Cerebellar nuclear complex (tissue), 1 donor: Measurements from ENCODE around the gene MCTS1.
"Not testable (repeated sequence)": the region's sequence is repeated elsewhere in the genome, so short reads cannot be mapped to it uniquely, and the experiment has no call there.

Experiments used
- DNase-seq, 2 experiments: peaks; one replicate each; lab custom pipeline; 2025; lab: John Stamatoyannopoulos, UW

MCTS1 gene, protein sequence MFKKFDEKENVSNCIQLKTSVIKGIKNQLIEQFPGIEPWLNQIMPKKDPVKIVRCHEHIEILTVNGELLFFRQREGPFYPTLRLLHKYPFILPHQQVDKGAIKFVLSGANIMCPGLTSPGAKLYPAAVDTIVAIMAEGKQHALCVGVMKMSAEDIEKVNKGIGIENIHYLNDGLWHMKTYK

DNA sequence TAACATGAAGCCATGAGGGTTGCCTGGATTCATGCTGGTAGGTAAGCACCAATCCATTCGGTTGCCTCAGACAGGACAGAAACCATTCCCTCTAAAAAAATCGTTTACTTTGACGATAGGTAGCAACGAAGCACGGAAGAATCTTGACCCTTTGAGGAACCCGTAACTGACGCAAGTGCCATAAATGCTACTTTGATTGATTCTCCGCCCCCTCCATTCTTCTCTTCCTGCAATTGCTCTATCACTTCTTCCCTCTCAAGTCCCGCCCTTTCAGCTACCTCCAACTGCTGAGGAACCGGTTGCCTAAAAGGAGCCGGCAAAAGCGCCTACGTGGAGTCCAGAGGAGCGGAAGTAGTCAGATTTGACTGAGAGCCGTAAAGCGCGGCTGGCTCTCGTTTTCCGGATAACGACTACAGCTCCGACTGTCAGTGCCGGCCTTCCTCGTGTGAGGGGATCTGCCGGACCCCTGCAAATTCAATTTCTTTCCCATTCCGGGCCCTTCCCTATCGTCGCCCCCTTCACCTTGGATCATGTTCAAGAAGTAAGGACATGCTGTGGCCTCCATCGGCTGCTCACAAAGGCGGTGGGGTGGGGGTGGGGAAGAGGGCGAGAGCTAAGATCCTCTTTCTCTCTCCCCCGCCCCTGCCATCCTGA, at the start of gene MCTS1:
Gene MCTS1 (plus strand): TSS at position 395 of the 654 bp plus-strand sequence. CDS start 136 bp downstream, at position 531.
- peak; percentile 65 to 67 for DNase-seq

DNA sequence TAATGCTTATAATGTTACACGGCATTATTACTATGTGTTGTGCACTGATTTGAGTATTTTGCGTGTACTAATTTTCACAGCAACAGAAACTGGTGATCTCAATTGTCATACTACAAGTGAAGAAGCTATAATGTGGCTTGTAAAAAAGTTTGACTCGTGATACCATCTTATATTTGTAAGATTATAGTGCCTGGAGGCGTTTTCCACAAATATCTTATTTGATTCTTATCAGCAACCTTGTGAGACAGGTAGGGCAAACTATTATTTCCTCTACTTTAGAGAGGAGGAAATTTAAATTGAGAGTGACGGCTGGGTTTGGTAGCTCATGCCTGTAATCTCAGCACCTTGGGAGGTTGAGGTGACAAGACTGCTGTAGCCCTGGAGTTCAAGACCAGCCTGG, 47.6 kb upstream of the MCTS1 start:
- DNase-seq = no peak

DNA sequence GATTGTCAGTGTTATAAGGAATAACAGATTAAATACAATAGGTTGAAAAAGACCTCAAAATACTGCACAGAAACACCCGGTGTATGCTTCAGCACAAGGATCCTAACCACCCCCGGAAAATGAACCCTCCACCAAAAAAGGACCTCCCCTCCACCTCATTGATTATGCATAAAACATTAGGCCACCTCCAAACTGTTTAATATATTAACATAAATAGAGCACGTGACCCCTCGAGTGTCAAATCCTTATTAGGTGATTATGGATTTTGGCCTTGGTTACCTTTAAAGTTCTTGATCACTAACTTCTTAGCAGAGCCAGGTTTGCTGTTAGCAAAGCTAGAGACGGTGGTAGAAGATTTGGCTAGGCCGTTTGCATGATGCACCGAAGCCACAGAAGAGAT, 44.1 kb upstream of the MCTS1 start:
- DNase-seq = no peak

DNA sequence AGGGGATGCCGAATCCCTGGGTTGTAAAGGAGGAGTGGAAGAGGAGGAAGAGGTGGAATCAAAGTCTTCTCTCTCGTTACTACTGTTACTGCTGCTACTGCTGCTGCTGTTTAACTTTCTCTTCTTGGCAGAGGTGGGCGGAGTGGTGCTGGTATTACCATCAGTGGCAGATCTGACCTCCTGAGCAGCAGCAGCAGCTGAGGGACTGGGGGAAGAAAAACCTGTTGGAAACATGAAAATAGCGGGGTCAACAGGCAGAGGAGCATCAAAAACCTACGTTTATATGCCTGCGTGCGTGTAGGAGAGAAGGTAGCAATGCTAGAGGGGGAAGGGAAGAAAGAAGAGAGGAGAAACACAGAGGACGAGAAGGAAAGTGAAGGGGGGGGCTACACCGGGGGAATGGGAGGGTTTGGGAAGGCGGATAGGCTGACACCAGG, 43.5 kb upstream of the MCTS1 start:
- no peak for DNase-seq

DNA sequence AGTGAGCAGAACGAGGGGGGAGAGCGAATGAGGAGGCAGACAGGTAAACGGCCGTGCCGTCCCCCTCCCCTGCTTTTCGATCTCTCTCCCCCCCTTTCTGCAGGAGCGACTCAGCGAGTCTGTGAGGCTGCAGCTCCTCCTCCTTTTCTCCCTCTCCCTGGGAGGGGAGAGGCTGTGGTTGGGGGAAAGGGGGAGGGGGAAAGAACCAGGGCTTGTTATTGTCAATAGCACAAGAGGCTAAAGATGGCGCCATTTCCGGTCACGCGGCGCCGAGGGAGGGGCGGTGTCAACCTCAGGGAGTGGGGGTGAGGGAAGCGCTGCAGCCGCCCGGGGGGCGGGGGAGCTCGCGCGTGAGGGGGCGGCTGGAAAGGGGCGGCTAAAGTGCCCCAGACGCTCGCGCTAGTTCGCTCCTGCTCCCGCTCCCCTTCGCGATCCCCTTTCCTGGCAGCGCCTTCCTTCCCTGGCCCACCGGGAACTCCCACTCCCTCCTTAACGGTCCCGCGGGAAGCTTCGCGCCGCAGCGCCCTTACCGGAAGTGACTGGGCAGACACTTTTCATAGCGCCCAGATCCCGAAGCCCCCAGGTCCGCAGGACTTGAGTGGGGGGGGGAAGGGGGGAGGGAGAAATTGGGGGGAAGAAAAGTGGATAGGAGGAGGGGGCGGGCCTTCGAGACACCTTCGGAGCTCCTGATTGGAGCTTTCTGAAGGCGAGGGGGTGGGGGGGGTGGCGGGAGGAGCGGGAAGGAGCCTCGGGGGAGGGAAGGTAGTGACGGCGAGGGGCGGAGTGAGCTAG, 42.9 kb upstream of the MCTS1 start, which contains the start of gene CUL4B:
Gene CUL4B (minus strand): TSS at position 121 of the 792 bp plus-strand sequence. CDS start 324 bp downstream, outside the sequence.
- peak; percentile 39 to 75 for DNase-seq

DNA sequence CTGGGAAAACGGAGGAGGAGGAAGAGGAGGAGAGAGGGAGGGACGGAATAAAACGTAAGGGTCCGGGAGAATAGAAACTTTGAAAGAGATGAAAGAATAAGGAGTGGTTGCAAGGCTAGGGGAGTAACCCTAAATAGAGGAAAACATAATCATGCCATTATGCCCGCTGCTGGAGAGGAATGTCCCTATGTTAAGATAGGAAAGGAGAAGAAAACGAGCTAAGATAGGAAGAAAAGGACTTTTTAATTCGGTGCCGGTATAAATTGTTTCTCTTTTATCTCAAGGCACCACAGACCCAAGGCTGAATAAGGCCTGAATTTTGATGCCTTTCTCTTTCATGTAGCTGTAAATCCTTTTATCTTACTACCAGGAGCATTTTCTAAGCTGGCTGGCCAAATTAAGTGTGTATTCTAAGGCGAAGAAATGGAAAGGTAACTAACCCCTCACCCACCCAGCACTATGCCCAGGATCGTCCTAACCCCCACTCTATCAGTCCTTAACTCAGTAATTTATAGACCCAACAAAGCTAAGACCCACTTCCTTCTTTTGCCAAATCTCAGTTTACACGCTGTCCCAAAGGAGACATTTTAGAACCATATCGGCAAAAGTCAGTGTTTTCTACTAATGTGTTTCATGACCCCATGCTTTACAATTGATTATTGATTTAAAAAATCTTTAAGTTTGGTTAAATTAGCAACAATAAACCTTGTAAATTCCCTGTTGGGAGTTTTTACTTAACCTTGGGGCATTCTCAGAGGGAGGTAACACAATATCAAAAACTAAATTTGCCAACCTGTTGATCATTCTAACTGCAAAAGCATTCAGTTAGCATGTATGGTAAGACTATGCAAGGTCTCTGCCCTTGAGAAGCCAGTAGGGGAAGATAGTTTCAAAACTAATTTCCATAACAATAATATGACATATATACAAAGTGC, 42.0 kb upstream of the MCTS1 start:
- no peak for DNase-seq

DNA sequence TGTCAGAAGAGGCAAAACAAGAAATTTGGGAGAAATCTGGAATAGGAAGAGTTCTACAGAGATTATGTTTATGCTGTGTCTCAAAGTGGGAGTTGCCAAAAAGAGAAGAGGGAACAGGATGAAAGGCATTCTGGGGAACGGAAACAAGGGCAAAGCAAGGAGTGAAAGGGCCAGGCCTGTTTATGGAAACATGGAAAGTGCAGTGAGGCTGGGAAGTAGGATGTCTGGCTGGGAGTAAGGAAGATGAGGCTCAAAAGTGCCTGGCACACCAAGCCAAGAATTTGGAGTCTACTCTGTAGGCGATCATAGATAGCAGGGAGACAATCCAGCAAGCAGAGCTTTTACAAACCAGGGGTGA, 41.4 kb upstream of the MCTS1 start:
- no peak for DNase-seq

DNA sequence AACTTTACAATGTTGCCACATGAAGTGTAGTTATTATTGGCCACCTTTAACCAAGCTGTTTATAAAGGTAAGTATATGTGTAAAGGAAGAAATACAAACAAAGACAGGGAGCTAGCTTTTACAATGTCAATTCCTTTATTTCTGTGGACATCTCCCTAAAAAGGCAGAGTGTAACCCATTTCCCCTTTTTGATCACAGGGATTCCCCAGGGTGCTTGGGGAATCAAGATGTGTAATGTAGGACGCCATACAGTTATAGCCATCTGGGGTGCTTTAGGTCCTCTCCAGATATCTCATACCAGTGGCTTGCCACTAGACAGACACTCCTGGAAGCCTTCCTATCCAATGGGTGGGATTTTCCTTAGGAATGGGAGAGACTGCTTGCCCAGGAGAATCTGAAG, 39.0 kb upstream of the MCTS1 start:
- DNase-seq = no peak

DNA sequence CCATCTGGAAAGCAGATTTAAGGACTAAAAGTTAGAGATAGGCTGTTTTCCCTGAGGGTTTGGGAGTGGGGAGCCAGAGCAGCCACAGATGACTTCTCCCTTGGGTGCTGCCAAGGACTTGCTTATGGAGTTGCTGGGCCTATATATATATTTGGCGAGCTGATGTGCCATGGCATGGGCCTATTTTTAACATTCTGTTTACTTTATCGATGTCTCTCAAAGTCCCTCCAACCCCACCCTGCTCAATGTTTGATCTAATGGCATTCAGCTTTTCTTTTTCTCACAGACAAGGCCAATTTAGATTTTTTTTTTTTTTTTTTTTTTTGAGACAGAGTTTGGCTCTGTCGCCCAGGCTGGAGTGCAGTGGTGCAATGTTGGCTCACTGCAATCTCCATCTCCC, 37.1 kb upstream of the MCTS1 start:
- DNase-seq = no peak

DNA sequence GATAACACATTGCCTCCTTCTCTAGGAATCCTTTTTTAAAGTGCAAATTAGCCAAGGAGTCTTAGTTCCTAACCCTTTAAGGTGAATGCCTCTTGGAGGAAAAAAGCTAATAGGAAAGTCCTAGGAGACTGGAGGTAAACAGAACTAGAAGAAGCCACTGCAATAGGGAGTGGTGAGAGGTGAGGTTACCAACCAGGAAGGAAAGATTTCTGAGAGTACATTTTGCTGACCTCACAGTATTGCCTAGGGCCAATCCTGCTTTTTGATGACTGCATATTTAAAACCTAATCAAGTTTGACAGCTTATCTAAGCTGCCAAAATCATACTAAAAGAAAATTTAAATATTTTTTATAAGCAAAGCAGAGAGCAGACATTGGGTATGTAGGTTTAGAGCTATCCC, 35.9 kb upstream of the MCTS1 start:
- DNase-seq = no peak

DNA sequence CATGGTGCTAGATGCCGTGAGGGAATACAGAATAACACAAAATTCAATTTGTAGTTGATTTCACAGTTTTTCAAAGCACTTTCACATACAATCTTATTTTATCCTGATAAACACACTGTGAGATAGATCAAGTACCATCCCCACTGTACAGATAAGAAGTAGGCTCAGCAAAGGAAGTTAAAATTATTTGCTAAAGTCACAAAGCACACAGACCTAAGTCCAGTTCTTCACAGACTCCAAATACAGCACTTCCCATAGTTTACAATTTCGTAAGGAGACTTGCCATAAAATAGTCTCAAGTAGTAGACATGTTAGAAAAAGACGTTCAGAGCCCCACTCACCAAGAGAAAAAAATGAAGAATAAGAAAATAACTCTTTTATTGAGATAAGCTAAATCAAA, 35.3 kb upstream of the MCTS1 start:
- DNase-seq = no peak

DNA sequence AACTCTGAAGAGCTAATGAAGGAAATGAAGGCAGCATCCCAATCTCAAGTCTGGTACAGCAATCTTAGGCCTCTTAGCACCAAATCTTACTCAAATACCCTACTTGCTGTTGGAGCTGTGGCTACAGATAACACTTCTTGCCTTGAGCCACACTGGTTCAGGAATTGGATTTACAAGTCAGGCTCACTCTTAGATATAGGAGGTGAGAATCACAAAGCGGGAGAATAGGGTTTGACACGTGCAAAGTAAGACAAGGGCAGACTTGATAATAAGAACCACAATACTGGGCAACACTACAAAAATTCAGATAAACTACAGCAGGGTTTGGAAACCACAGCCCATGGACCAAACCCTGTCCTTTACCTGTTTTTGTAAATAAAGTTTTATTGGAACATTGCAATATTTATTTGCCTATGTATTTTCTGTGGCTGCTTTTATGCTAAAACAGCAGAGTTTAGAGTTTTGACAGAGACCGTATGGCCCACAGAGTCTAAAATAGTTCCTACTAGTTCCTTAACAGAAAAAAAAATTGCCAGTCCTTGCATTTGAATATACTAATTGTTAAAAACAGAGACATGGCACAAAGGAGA, 33.8 kb upstream of the MCTS1 start:
- DNase-seq = no peak

DNA sequence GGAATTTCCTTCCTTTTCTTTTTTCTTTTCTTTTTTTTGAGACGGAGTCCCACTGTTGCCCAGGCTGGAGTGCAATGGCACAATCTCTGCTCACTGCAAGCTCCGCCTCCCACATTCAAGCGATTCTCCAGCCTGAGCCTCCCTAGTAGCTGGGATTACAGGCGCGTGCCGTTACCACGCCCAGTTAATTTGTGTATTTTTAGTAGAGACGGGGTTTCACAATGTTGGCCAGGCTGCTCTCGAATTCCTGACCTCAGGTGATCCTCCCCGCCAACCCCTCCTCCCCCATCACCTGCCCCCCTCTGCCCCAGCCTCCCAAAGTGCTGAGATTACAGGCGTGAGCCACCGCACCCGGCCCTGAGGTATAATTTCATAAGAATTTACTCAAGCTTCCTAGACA, 30.1 kb upstream of the MCTS1 start:
- not testable (repeated sequence) for DNase-seq

DNA sequence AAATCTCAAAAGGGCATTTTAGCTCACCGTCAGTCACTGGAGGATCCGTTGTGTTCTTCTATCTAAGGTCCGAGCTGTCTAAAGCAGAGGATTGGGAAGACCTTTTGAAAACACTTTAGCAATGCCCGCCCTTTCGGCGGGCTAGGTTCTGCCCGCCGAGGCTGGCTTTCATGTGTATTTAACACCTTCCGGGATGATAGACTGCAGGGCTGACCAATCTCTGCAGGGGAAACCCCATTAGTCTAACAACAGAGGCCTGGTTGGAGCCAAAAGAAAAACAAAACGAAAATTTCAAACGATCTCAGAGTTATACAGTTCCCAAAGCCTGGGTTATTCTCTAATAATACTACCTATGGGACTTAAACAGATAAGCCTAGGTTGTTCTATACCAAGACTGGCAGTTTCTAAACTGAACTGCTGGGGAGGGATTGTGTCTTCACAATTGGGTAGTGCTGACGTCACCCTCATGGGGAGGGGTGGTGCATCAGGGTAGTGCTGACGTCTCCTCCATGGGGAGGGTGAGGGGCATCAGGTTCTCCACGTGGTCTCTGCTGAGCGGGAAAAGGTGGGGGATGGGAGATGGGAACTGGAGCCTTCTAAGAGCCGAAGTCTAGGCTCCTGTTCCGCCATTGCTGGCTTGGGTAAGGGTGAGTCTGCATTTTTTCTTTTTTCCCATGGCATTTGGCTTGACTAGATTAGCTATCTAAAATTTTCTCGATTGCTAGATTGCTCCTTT, 28.4 kb upstream of the MCTS1 start:
- DNase-seq = no peak

DNA sequence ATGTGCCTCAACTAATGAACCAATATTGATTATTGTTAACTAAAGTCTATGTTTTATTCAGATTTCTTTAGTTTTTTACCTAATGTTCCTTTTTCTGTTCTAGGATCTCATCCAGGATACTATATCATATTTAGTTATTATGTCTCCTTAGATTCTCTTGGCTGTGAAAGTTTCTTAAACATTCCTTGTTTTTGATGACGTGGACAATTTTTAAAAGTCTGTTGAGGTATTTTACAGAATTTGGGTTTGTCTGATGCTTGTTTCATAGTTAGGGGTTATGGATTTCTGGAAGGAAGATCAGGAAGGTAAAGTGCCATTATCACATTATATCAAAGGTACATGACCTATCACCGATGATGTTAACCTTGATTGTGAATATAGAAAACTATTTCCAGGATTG, 18.2 kb upstream of the MCTS1 start:
- DNase-seq = no peak

DNA sequence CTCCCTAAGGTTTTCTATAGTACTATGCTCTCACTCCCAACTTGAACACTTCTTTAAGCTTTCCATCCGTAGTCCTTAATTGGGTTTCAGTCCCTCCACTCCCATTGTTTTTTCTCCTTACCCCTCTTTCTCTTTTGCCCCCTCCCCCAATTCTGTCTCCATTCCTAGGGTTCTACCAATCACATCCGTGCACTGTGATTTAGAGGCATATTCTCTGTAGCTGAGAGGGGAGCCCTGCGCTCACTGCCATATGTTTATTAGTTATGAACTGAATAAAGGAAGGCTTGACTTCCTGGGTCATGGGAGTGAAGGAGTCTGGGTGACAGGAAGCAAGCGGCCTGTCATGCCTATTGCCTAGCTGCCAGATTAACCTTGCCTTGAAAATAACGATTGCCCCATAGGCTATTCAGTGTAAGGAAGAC, 471 bp downstream of the MCTS1 start:
- DNase-seq = no peak

DNA sequence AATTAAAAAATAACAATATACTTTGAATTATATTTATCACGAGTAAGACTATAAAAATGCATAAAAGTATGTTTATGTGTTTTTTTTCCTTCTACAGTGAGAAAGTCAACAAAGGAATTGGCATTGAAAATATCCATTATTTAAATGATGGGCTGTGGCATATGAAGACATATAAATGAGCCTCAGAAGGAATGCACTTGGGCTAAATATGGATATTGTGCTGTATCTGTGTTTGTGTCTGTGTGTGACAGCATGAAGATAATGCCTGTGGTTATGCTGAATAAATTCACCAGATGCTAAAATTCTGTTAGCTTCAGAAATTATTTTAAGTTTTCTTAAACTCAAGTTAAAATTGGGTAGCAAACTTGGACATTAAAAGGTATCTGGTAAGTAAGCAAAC, 8.2 kb downstream of the MCTS1 start:
- no peak for DNase-seq

DNA sequence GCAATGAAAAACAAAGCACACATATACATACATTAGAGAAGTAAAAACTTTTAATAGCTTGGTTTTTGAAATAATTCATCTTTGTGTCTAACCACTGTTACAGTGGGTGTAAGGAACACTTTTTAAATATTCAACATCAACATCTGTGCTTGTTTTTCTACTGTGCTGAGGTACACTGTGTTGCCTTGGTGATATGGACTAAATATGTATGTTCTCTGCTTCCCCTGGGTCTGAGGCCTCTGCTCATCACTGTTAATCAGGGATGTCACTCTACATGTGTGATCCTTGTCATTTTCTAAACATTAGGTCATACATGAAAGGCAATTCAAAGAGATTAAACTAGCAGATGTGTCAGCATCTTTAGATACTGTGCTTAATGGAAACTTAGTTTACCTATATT, 10.9 kb downstream of the MCTS1 start:
- no peak for DNase-seq

DNA sequence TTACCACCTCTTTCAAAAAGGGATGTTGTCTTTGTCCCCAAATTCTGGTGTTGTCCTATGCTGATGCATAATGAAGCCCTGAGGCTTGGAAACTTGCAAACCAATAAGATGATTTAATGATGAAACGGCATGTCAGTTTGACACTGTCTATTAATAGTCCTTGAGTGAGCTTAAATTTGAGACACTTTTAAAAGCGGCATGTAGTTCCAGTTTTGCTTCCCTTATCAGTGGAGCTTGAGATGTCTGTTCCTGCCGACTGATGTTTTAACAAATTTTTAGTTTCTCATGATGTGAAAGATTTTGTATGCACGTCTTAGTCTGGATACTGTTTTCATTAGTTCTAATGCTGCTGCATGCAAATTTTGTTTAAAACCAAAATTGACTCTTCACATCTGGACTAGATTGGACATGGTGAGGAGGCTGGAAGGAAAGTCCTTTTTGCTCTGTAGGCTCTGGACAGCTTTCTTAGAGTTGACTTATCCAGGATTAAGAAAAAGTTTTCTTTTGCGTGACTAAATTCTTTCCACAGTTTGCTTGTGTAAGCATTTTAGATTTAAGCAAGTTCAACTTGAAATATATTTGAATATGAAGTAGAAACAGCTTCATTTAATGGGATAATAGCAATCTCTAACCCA, 14.2 kb downstream of the MCTS1 start:
- no peak for DNase-seq

DNA sequence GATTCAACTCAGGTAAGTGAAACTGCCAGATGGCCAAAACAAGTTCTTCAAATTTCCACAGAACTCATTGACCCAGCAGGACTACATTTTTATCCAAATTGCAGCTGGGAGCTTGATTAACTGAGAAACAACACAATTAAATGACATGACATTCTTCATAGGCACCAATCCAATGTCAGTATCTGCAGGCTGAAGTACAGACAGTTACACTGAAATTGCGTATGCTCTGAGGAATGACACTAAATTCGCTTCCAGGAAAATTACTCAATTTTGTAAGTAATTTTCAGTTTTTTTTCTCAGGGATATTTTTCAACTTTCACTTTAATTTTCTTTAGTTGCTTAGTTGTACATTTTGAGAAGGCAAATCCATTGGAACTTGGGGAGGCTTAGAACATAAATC, 21.5 kb downstream of the MCTS1 start:
- no peak for DNase-seq
